Transverse colon (tissue), 4 donors: ENCODE data around the gene TRABD2B.

Experiments
- EP300 ChIP-seq: sonication (generic); formaldehyde crosslinking; IDR thresholded peaks from one replicate; pipeline ENCODE4 v1.6.1; 2017; ENCODE audit warnings: antibody characterized with exemption, low read depth
- POLR2A ChIP-seq: fragments of 450-650 bp; IDR thresholded peaks from one replicate; pipeline ENCODE4 v1.6.1; 2016; ENCODE audit warnings: antibody characterized with exemption, mild to moderate bottlenecking, moderate library complexity
- POLR2AphosphoS5 ChIP-seq, 3 donors: sonication (generic); formaldehyde crosslinking; IDR thresholded peaks; one replicate each; pipeline ENCODE4 v1.6.1; 2016; ENCODE audit warnings: antibody characterized with exemption in 3 of 3
- TF ChIP-seq, protein P1 (sequence below), 5 experiments: fragments of 200-600 bp in 3 of 5; fragments of 450-650 bp in 2 of 5; sonication (generic) in 3 of 5; IDR thresholded peaks; 1 replicate in 2 of 5; 2 replicates in 3 of 5; pipeline ENCODE4 v1.5.1; 2016 to 2017; ENCODE audit warnings: antibody characterized with exemption in 5 of 5, inconsistent platforms in 3 of 5, mild to moderate bottlenecking in 2 of 5, moderate library complexity in 1 of 5

DNA sequence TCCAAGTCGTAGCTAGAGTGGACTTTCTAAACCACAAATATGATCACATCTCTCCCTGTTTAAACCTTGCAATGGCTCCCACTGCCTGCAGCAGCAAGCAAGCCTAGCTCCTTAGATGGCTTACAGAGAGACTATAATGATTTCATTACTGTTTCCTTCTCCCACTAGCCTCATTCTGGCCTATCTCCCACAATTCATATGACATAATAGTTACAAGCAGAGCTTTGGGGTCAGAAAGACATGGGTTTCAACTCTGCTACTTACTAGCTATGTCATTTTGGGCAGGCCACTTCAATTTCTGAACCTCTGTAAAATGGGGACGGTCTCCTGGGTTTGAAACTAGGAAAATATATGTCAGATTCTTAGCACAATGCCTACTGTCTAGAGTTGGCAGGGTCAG, 143.3 kb downstream of the TRABD2B start:
- TF ChIP-seq POLR2A, result no peak
- TF ChIP-seq, protein P1, sequence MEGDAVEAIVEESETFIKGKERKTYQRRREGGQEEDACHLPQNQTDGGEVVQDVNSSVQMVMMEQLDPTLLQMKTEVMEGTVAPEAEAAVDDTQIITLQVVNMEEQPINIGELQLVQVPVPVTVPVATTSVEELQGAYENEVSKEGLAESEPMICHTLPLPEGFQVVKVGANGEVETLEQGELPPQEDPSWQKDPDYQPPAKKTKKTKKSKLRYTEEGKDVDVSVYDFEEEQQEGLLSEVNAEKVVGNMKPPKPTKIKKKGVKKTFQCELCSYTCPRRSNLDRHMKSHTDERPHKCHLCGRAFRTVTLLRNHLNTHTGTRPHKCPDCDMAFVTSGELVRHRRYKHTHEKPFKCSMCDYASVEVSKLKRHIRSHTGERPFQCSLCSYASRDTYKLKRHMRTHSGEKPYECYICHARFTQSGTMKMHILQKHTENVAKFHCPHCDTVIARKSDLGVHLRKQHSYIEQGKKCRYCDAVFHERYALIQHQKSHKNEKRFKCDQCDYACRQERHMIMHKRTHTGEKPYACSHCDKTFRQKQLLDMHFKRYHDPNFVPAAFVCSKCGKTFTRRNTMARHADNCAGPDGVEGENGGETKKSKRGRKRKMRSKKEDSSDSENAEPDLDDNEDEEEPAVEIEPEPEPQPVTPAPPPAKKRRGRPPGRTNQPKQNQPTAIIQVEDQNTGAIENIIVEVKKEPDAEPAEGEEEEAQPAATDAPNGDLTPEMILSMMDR (IDR thresholded peaks at IDR 0.05), result no peak
- TF ChIP-seq POLR2AphosphoS5 (IDR thresholded peaks at IDR 0.05), result no peak
- no peak for TF ChIP-seq EP300
